ENCODE measurements around the gene JAZF1. TPM values are rescaled to one million over a fixed set of nuclear protein-coding genes. Genes with fewer than 3 reads are reported as not detected.

The JAZF1 gene
- polyA plus RNA-seq, 3 donors, result 12.1 to 18.1 (median 17.2) TPM

- no peak overlapping the region for H3K4me3 ChIP-seq (replicated peaks in 1 of 3; ENCODE audit: low read depth in 2 of 3, low read length in 3 of 3)
- peaks cover 89% of the 10 kb centered on the region for H4K20me1 ChIP-seq (ENCODE audit: insufficient read depth, low read length)
- H3K9me3 Mint-ChIP-seq, result no peaks in the 10 kb centered on the region
- no peaks in the 10 kb centered on the region for H3K9me3 ChIP-seq (replicated peaks in 1 of 2; ENCODE audit: control insufficient read depth in 1 of 2, insufficient read depth in 1 of 2, low read length in 2 of 2)
- no peak overlapping the region for H3K4me2 ChIP-seq (replicated peaks; ENCODE audit: extremely low read depth, low read length, poor library complexity, severe bottlenecking)
- no peak overlapping the region for H3K27ac ChIP-seq (ENCODE audit: low read depth in 1 of 2, low read length in 2 of 2)
- intact Hi-C loops (cut with micrococcal nuclease), result no loop called here
- 100% methylated on average over 1 of the region's 3 CpGs for WGBS (ENCODE audit: insufficient coverage)
- TF ChIP-seq CTCF (IDR thresholded peaks at IDR 0.05), result no peak
- H3K27me3 ChIP-seq (ENCODE audit: control insufficient read depth in 2 of 2, insufficient read depth in 2 of 2, low read length in 2 of 2), result no peaks in the 10 kb centered on the region
- H2AFZ ChIP-seq (ENCODE audit: insufficient read depth, low read depth, low read length, poor library complexity, severe bottlenecking), result no peak overlapping the region
- no peak overlapping the region for H3K27ac Mint-ChIP-seq
- H3K36me3 ChIP-seq (replicated peaks in 1 of 2; ENCODE audit: control insufficient read depth in 1 of 2, insufficient read depth in 2 of 2, low read length in 2 of 2), result peaks cover 0 to 14% of the 10 kb centered on the region in 2 donors
- H3K4me1 ChIP-seq (ENCODE audit: control insufficient read depth in 1 of 2, insufficient read depth in 2 of 2, low read length in 2 of 2), result no peaks in the 10 kb centered on the region
- H3K4me3 Mint-ChIP-seq, result no peak overlapping the region
- H3K36me3 Mint-ChIP-seq, result peaks cover 8 to 20% of the 10 kb centered on the region in 2 donors
- H3K27me3 Mint-ChIP-seq (ENCODE audit: low read depth in 3 of 3), result peaks cover 0 to 4% (median 0%) of the 10 kb centered on the region in 3 donors
- no peaks in the 10 kb centered on the region for H3K4me1 Mint-ChIP-seq
- DNase-seq, result no peak
- H3K9ac ChIP-seq (ENCODE audit: insufficient read depth, low read length, poor library complexity, severe bottlenecking), result no peak overlapping the region
- no peaks in the 10 kb centered on the region for H3K79me2 ChIP-seq (ENCODE audit: insufficient read depth, low read length)
These were observed 231.7 kb downstream of the JAZF1 start for GRCh38 chr7:27948861-27949260.

- H3K4me2 ChIP-seq (replicated peaks; ENCODE audit: extremely low read depth, low read length, poor library complexity, severe bottlenecking), result no peak overlapping the region
- peaks cover 88% of the 10 kb centered on the region for H4K20me1 ChIP-seq (ENCODE audit: insufficient read depth, low read length)
- H3K79me2 ChIP-seq (ENCODE audit: insufficient read depth, low read length), result no peaks in the 10 kb centered on the region
- no peak for TF ChIP-seq CTCF (IDR thresholded peaks at IDR 0.05)
- H3K27ac Mint-ChIP-seq, result no peak overlapping the region
- H3K4me3 ChIP-seq (replicated peaks in 1 of 3; ENCODE audit: low read depth in 2 of 3, low read length in 3 of 3), result no peak overlapping the region
- H3K27me3 ChIP-seq (ENCODE audit: control insufficient read depth in 2 of 2, insufficient read depth in 2 of 2, low read length in 2 of 2), result no peaks in the 10 kb centered on the region
- H3K27me3 Mint-ChIP-seq (ENCODE audit: low read depth in 3 of 3), result peaks cover 0 to 4% (median 0%) of the 10 kb centered on the region in 3 donors
- H3K27ac ChIP-seq (ENCODE audit: low read depth in 1 of 2, low read length in 2 of 2), result no peak overlapping the region
- DNase-seq, result no peak
- H2AFZ ChIP-seq (ENCODE audit: insufficient read depth, low read depth, low read length, poor library complexity, severe bottlenecking), result no peak overlapping the region
- intact Hi-C loops (cut with micrococcal nuclease), result no loop called here
- no peak overlapping the region for H3K9ac ChIP-seq (ENCODE audit: insufficient read depth, low read length, poor library complexity, severe bottlenecking)
- WGBS (ENCODE audit: insufficient coverage), result 72% methylated on average over 4 of the region's 7 CpGs
- H3K4me3 Mint-ChIP-seq, result no peak overlapping the region
- no peaks in the 10 kb centered on the region for H3K9me3 Mint-ChIP-seq
- peaks cover 3 to 14% of the 10 kb centered on the region in 2 donors for H3K36me3 Mint-ChIP-seq
- no peaks in the 10 kb centered on the region for H3K4me1 ChIP-seq (ENCODE audit: control insufficient read depth in 1 of 2, insufficient read depth in 2 of 2, low read length in 2 of 2)
- peaks cover under 1% of the 10 kb centered on the region for H3K4me1 Mint-ChIP-seq
- no peaks in the 10 kb centered on the region for H3K9me3 ChIP-seq (replicated peaks in 1 of 2; ENCODE audit: control insufficient read depth in 1 of 2, insufficient read depth in 1 of 2, low read length in 2 of 2)
- peaks cover 0 to 13% of the 10 kb centered on the region in 2 donors for H3K36me3 ChIP-seq (replicated peaks in 1 of 2; ENCODE audit: control insufficient read depth in 1 of 2, insufficient read depth in 2 of 2, low read length in 2 of 2)
These were observed 232.9 kb downstream of the JAZF1 start for GRCh38 chr7:27947586-27948278.
